ENCODE measurements around the gene SDCBP2. TPM values are rescaled to one million over a fixed set of nuclear protein-coding genes. Genes with fewer than 3 reads are reported as not detected.
A peak's percentile ranks its signal among the peaks of the same experiment; 100 is the strongest.

Gene SDCBP2
- total and polyA plus RNA-seq, 9 donors, result 0.92 to 34.7 (median 3.7) TPM

DNA sequence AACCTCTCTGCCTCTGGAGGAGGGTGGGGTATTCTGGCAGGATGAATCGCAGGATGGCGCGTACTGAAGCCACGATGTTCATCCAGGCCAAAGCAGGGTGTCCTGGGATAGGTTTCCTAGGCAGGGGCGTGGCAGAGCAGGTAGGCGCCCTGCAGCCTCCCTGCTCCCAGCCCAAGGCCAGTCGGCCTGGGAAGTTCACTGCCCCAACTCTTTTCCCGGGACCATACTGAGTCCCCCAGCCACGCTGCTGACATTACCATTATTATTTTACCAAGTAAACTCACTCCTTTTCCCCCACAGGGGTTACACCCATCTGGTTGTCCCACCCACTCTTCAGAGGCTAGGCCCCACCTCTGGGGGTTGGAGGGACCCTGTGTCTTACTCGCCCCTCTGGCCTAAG is 21.8 kb downstream of the SDCBP2 start:
- intact Hi-C loops (cut with DNase I), result no loop called here
- H3K4me3 ChIP-seq, result no peak overlapping the region
- no peaks in the 10 kb centered on the region for H3K36me3 ChIP-seq
- no peaks in the 10 kb centered on the region for H3K9me3 ChIP-seq
- no peaks in the 10 kb centered on the region for H3K4me1 ChIP-seq (ENCODE audit: insufficient read depth)
- WGBS, 3 donors, result 86 to 89% (median 87%) methylated on average over 10 of the region's 10 CpGs
- no peak overlapping the region for H3K27ac ChIP-seq
- no peaks in the 10 kb centered on the region for H3K27me3 ChIP-seq
- DNase-seq, result no peak
- TF ChIP-seq, protein P1, sequence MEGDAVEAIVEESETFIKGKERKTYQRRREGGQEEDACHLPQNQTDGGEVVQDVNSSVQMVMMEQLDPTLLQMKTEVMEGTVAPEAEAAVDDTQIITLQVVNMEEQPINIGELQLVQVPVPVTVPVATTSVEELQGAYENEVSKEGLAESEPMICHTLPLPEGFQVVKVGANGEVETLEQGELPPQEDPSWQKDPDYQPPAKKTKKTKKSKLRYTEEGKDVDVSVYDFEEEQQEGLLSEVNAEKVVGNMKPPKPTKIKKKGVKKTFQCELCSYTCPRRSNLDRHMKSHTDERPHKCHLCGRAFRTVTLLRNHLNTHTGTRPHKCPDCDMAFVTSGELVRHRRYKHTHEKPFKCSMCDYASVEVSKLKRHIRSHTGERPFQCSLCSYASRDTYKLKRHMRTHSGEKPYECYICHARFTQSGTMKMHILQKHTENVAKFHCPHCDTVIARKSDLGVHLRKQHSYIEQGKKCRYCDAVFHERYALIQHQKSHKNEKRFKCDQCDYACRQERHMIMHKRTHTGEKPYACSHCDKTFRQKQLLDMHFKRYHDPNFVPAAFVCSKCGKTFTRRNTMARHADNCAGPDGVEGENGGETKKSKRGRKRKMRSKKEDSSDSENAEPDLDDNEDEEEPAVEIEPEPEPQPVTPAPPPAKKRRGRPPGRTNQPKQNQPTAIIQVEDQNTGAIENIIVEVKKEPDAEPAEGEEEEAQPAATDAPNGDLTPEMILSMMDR (IDR thresholded peaks at IDR 0.05), result no peak
- no peak for TF ChIP-seq POLR2A (IDR thresholded peaks at IDR 0.05)
- TF ChIP-seq EP300 (IDR thresholded peaks at IDR 0.05), result no peak

DNA sequence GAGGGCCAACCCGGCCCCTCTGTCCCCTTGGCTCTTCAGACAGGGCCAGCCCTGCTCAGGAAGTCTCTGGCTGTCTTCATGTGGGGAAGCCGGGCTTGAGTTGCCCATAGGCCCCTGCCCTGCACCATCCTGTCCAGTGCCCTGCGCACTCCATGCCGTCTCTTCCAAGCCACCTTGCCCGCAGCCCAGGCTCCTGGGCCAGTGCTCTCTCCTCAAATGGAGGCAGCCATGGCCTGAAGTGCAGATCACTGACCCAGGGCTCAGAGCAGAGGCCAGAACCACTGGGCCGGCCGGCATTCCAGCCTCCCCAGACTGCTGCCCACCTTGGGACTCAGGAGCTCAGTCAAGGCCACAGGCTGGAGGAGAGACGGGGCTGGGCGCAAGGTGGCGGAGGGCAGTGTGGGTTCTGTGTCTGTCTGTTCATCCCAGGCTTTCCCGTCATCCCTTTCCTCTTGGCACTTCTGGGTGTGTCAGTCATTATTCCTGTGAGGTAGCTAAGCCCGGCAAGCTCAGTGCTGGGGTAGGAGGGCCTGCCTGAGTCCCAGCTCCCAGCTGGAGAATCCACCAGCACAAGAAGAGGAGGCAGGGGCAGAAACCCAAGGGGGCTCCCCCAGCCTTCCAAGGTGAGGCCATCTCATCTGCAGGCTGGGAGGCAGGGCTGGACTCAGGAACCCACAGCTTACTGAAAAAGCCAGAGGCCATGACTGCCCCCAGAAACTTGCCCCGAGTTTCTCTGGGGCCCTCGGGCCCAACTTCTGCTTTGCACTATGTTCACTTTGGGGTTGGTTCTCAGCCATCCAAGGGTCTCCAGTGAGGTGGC is 22.4 kb downstream of the SDCBP2 start:
- H3K9me3 ChIP-seq, result no peaks in the 10 kb centered on the region
- TF ChIP-seq EP300 (IDR thresholded peaks at IDR 0.05) (no peak), POLR2A (IDR thresholded peaks at IDR 0.05) (no peak)
- TF ChIP-seq, protein P1 (IDR thresholded peaks at IDR 0.05), result no peak
- peak in 1 of 5 donors; percentile 19 for DNase-seq
- no peak overlapping the region for H3K27ac ChIP-seq
- H3K27me3 ChIP-seq, result no peaks in the 10 kb centered on the region
- 82 to 83% (median 83%) methylated on average over 14 of the region's 14 CpGs for WGBS, 3 donors
- no peaks in the 10 kb centered on the region for H3K36me3 ChIP-seq
- H3K4me3 ChIP-seq, result no peak overlapping the region
- no peaks in the 10 kb centered on the region for H3K4me1 ChIP-seq (ENCODE audit: insufficient read depth)
- intact Hi-C loops (cut with DNase I), result no loop called here

DNA sequence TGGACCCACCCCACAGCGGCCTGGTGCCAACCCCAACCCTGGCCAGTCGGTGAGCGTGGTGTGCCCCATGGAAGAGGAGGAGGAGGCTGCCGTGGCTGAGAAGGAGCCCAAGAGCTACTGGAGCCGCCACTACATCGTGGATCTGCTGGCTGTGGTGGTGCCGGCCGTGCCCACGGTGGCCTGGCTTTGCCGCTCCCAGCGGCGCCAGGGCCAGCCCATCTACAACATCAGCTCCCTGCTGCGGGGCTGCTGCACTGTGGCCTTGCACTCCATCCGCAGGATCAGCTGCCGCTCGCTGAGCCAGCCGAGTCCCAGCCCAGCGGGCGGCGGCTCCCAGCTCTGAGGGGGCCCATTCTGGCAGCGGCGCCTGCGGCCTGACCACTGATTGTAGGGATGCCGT is 23.2 kb downstream of the SDCBP2 start:
- 82 to 86% (median 83%) methylated on average over 24 of the region's 24 CpGs for WGBS, 3 donors
- Histone ChIP-seq H3K4me3 (no peak overlapping the region), H3K9me3 (no peaks in the 10 kb centered on the region), H3K4me1 (ENCODE audit: insufficient read depth) (no peaks in the 10 kb centered on the region), H3K27ac (no peak overlapping the region), H3K27me3 (no peaks in the 10 kb centered on the region), H3K36me3 (no peaks in the 10 kb centered on the region)
- intact Hi-C loops (cut with DNase I), result no loop called here
- no peak for DNase-seq
- TF ChIP-seq, protein P1 (IDR thresholded peaks at IDR 0.05), result no peak
- no peak for TF ChIP-seq POLR2A (IDR thresholded peaks at IDR 0.05)
- TF ChIP-seq EP300 (IDR thresholded peaks at IDR 0.05), result no peak

DNA sequence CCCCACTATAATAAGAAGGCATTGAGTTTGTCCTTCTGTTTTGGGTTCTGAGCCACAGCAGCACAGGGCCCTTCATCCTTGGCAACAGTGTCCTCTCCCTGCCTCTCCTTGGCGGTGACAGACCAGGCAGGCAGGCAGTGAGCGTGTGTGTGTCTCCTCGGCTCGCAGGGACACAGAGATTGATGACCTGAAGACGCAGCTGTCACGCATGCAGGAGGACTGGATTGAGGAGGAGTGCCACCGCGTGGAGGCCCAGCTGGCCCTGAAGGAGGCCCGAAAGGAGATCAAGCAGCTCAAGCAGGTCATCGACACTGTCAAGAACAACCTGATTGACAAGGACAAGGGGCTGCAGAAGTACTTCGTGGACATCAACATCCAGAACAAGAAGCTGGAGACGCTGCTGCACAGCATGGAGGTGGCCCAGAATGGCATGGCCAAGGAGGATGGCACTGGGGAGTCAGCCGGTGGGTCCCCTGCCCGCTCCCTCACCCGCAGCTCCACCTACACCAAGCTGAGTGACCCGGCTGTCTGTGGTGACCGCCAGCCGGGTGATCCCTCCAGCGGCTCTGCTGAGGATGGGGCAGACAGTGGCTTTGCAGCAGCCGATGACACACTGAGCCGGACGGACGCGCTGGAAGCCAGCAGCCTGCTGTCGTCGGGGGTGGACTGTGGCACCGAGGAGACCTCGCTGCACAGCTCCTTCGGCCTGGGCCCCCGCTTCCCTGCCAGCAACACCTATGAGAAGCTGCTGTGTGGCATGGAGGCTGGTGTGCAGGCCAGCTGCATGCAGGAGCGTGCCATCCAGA is 24.0 kb downstream of the SDCBP2 start:
- no peaks in the 10 kb centered on the region for H3K4me1 ChIP-seq (ENCODE audit: insufficient read depth)
- intact Hi-C loops (cut with DNase I), result no loop called here
- DNase-seq, result peak in 1 of 5 donors; percentile 26
- no peak overlapping the region for H3K27ac ChIP-seq
- H3K9me3 ChIP-seq, result no peaks in the 10 kb centered on the region
- TF ChIP-seq EP300 (IDR thresholded peaks at IDR 0.05) (no peak), POLR2A (IDR thresholded peaks at IDR 0.05) (no peak)
- TF ChIP-seq, protein P1 (IDR thresholded peaks at IDR 0.05), result no peak
- no peaks in the 10 kb centered on the region for H3K36me3 ChIP-seq
- H3K27me3 ChIP-seq, result no peaks in the 10 kb centered on the region
- no peak overlapping the region for H3K4me3 ChIP-seq
- 79 to 80% (median 79%) methylated on average over 30 to 31 of the region's 31 CpGs for WGBS, 3 donors

All from ovary (tissue), 9 donors.